Erythroblast (primary cell): Measurements from ENCODE around the gene ADPRS.

Source experiments
- GATA1 ChIP-seq: IDR thresholded peaks from 2 replicates; pipeline ENCODE4 v1.6.1; 2011; ENCODE audit warnings: low read depth, mild to moderate bottlenecking, control low read depth, low read length, moderate library complexity
- POLR2A ChIP-seq: IDR thresholded peaks from 2 replicates; pipeline ENCODE4 v1.6.1; 2011; ENCODE audit warnings: mild to moderate bottlenecking, low read length

- TF ChIP-seq POLR2A (no peak), GATA1 (no peak)
Measured at GRCh38 chr1:36087233-36088123, 1.2 kb upstream of the ADPRS start.
